Activated T-helper 2 cell treated with anti-CD3 and anti-CD28 coated beads, Interferon-gamma antibody, Interleukin-2, Interleukin-4, amounts not matched to agents 10 μg/mL and 5 μg/mL and 100 μg/mL, durations not matched to agents 14 hours and 24 hours and 36 hours (primary cell): ENCODE data around the gene KANK4. TPM values are rescaled to one million over a fixed set of nuclear protein-coding genes. Genes with fewer than 3 reads are reported as not detected.
"Not testable (repeated sequence)": the region's sequence is repeated elsewhere in the genome, so short reads cannot be mapped to it uniquely, and the experiment has no call there.

Experiments used
- DNase-seq: peaks from one replicate; pipeline ENCODE4 v3.0.0; 2021; ENCODE audit warnings: low spot score
- H3K27ac Mint-ChIP-seq: one replicate; pipeline ENCODE4 v1.8.0; 2021; ENCODE audit warnings: mixed read lengths
- H3K27me3 Mint-ChIP-seq: one replicate; pipeline ENCODE4 v1.8.0; 2021; ENCODE audit warnings: low read depth, mixed read lengths
- H3K36me3 Mint-ChIP-seq: one replicate; pipeline ENCODE4 v1.8.0; 2021; ENCODE audit warnings: low read depth, mixed read lengths
- H3K4me1 Mint-ChIP-seq: one replicate; pipeline ENCODE4 v1.8.0; 2021; ENCODE audit warnings: low read depth, mixed read lengths
- H3K4me3 Mint-ChIP-seq: one replicate; pipeline ENCODE4 v1.8.0; 2021; ENCODE audit warnings: low read depth, mild to moderate bottlenecking, moderate library complexity, mixed read lengths
- H3K9me3 Mint-ChIP-seq: one replicate; pipeline ENCODE4 v1.8.0; 2021; ENCODE audit warnings: mixed read lengths
- intact Hi-C: fragments of 100-400 bp; cut with micrococcal nuclease; formaldehyde crosslinking; loops from one replicate; pipeline ENCODE4 v1.15.1; 2023
- total RNA-seq: library from RNA; stranded (reverse); gene quantifications from 2 replicates; pipeline ENCODE4 v1.2.3, GENCODE V29; 2022

The KANK4 gene
- total RNA-seq, 1 donor from 2014 or later, result not detected

- intact Hi-C loops, result no loop called here
- Mint-ChIP-seq H3K36me3 (no peaks in the 10 kb centered on the region), H3K27ac (no peak overlapping the region), H3K4me1 (no peaks in the 10 kb centered on the region), H3K4me3 (no peak overlapping the region), H3K9me3 (no peaks in the 10 kb centered on the region), H3K27me3 (no peaks in the 10 kb centered on the region)
- no peak for DNase-seq
These were observed 86.4 kb downstream of the KANK4 start for GRCh38 chr1:62232871-62233278.

GRCh38 chr1:62230718-62231117, 88.5 kb downstream of the KANK4 start:
- Mint-ChIP-seq H3K27me3 (no peaks in the 10 kb centered on the region), H3K4me1 (no peaks in the 10 kb centered on the region), H3K27ac (no peak overlapping the region), H3K4me3 (no peak overlapping the region), H3K36me3 (no peaks in the 10 kb centered on the region), H3K9me3 (no peaks in the 10 kb centered on the region)
- no peak for DNase-seq
- intact Hi-C loops, result no loop called here

- no peaks in the 10 kb centered on the region for H3K27me3 Mint-ChIP-seq
- no peaks in the 10 kb centered on the region for H3K36me3 Mint-ChIP-seq
- no peak for DNase-seq
- no peaks in the 10 kb centered on the region for H3K9me3 Mint-ChIP-seq
- intact Hi-C loops, result no loop called here
- H3K27ac Mint-ChIP-seq, result no peak overlapping the region
- H3K4me3 Mint-ChIP-seq, result no peak overlapping the region
- no peaks in the 10 kb centered on the region for H3K4me1 Mint-ChIP-seq
These were observed 89.3 kb downstream of the KANK4 start for GRCh38 chr1:62229932-62230331.

- H3K4me3 Mint-ChIP-seq, result no peak overlapping the region
- no peaks in the 10 kb centered on the region for H3K36me3 Mint-ChIP-seq
- no peak overlapping the region for H3K27ac Mint-ChIP-seq
- H3K9me3 Mint-ChIP-seq, result no peaks in the 10 kb centered on the region
- no peaks in the 10 kb centered on the region for H3K27me3 Mint-ChIP-seq
- H3K4me1 Mint-ChIP-seq, result no peaks in the 10 kb centered on the region
- DNase-seq, result no peak
- intact Hi-C loops, result no loop called here
These were observed 89.8 kb downstream of the KANK4 start for GRCh38 chr1:62229468-62229867.

- H3K9me3 Mint-ChIP-seq, result no peaks in the 10 kb centered on the region
- H3K27ac Mint-ChIP-seq, result no peak overlapping the region
- H3K36me3 Mint-ChIP-seq, result no peaks in the 10 kb centered on the region
- H3K4me3 Mint-ChIP-seq, result no peak overlapping the region
- intact Hi-C loops, result no loop called here
- no peaks in the 10 kb centered on the region for H3K4me1 Mint-ChIP-seq
- H3K27me3 Mint-ChIP-seq, result no peaks in the 10 kb centered on the region
- DNase-seq, result no peak
These were observed 90.4 kb downstream of the KANK4 start for GRCh38 chr1:62228883-62229187.

GRCh38 chr1:62228136-62228882, 90.9 kb downstream of the KANK4 start:
- no peaks in the 10 kb centered on the region for H3K36me3 Mint-ChIP-seq
- no peaks in the 10 kb centered on the region for H3K4me1 Mint-ChIP-seq
- H3K27me3 Mint-ChIP-seq, result no peaks in the 10 kb centered on the region
- intact Hi-C loops, result no loop called here
- H3K27ac Mint-ChIP-seq, result no peak overlapping the region
- H3K9me3 Mint-ChIP-seq, result no peaks in the 10 kb centered on the region
- no peak overlapping the region for H3K4me3 Mint-ChIP-seq
- no peak for DNase-seq

- Mint-ChIP-seq H3K4me3 (no peak overlapping the region), H3K4me1 (no peaks in the 10 kb centered on the region), H3K9me3 (no peaks in the 10 kb centered on the region), H3K36me3 (no peaks in the 10 kb centered on the region), H3K27me3 (no peaks in the 10 kb centered on the region), H3K27ac (no peak overlapping the region)
- intact Hi-C loops, result no loop called here
- no peak for DNase-seq
These were observed 91.7 kb downstream of the KANK4 start for GRCh38 chr1:62227496-62227895.

GRCh38 chr1:62224182-62224581, 95.1 kb downstream of the KANK4 start:
- Mint-ChIP-seq H3K9me3 (no peaks in the 10 kb centered on the region), H3K36me3 (no peaks in the 10 kb centered on the region)
- intact Hi-C loops, result no loop called here

GRCh38 chr1:62222321-62222720, 96.9 kb downstream of the KANK4 start:
- Mint-ChIP-seq H3K36me3 (no peaks in the 10 kb centered on the region), H3K27me3 (no peaks in the 10 kb centered on the region), H3K9me3 (no peaks in the 10 kb centered on the region), H3K4me3 (no peak overlapping the region), H3K4me1 (no peaks in the 10 kb centered on the region), H3K27ac (no peak overlapping the region)
- no peak for DNase-seq
- intact Hi-C loops, result no loop called here

More at GRCh38 chr1:62224182-62224581, 95.1 kb downstream of the KANK4 start:
- Mint-ChIP-seq H3K4me1 (no peaks in the 10 kb centered on the region), H3K27me3 (no peaks in the 10 kb centered on the region), H3K4me3 (no peak overlapping the region), H3K27ac (no peak overlapping the region)
- DNase-seq, result no peak

GRCh38 chr1:62221171-62221570, 98.1 kb downstream of the KANK4 start:
- no peaks in the 10 kb centered on the region for H3K36me3 Mint-ChIP-seq
- H3K9me3 Mint-ChIP-seq, result no peaks in the 10 kb centered on the region
- H3K4me3 Mint-ChIP-seq, result no peak overlapping the region
- H3K27ac Mint-ChIP-seq, result no peak overlapping the region
- DNase-seq, result no peak
- H3K27me3 Mint-ChIP-seq, result no peaks in the 10 kb centered on the region
- H3K4me1 Mint-ChIP-seq, result no peaks in the 10 kb centered on the region
- intact Hi-C loops, result no loop called here

GRCh38 chr1:62220456-62220855, 98.8 kb downstream of the KANK4 start:
- H3K36me3 Mint-ChIP-seq, H3K27me3 Mint-ChIP-seq, H3K4me3 Mint-ChIP-seq, H3K4me1 Mint-ChIP-seq, H3K27ac Mint-ChIP-seq, DNase-seq, intact Hi-C loops, H3K9me3 Mint-ChIP-seq: not testable (repeated sequence)

GRCh38 chr1:62218604-62219003, 100.6 kb downstream of the KANK4 start:
- Mint-ChIP-seq H3K4me3 (no peak overlapping the region), H3K27ac (no peak overlapping the region), H3K27me3 (no peaks in the 10 kb centered on the region), H3K9me3 (no peaks in the 10 kb centered on the region), H3K4me1 (no peaks in the 10 kb centered on the region), H3K36me3 (no peaks in the 10 kb centered on the region)
- intact Hi-C loops, result no loop called here
- DNase-seq, result no peak

- Mint-ChIP-seq H3K27ac (no peak overlapping the region), H3K27me3 (no peaks in the 10 kb centered on the region), H3K36me3 (no peaks in the 10 kb centered on the region), H3K4me1 (peaks cover 4% of the 10 kb centered on the region), H3K9me3 (peaks cover 21% of the 10 kb centered on the region), H3K4me3 (no peak overlapping the region)
- intact Hi-C loops, result no loop called here
- DNase-seq, result no peak
These were observed 105.9 kb downstream of the KANK4 start for GRCh38 chr1:62213075-62213914.
